ENCODE results near the gene MAP1B.

GRCh38 chr5:72234265-72234700 lies 127.0 kb downstream of the MAP1B start:
- TF ChIP-seq CTCF (conservative IDR thresholded peaks at IDR 0.05) (no peak), EZH2 (IDR thresholded peaks at IDR 0.05; ENCODE audit: low read depth) (no peak)
